ENCODE measurements around the gene PA2G4. TPM values are rescaled to one million over a fixed set of nuclear protein-coding genes. Genes with fewer than 3 reads are reported as not detected.

The PA2G4 gene
- total RNA-seq, 1 experiment from 2014 or later = 349 TPM

DNA sequence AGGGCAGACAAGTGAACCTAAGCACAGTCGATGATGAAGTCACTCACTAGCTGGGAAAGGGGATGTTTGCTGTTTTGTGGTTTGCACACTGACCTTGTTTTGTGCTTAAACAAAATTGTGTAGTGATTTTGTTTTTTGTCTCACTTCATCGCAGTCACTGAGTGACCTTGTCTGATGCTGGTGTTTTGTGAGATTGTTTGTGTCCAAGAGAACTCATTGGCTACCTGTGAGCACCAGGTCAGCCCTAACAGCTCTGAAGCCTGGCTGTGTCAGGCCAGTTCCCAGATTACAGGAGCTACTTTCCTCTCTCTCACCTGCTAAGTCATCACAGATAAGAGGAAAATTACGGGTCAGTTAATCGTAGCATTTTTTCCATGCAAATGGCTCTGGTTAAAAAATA, 19.8 kb downstream of the PA2G4 start:
- DNase-seq (ENCODE audit: low spot score) = no peak

DNA sequence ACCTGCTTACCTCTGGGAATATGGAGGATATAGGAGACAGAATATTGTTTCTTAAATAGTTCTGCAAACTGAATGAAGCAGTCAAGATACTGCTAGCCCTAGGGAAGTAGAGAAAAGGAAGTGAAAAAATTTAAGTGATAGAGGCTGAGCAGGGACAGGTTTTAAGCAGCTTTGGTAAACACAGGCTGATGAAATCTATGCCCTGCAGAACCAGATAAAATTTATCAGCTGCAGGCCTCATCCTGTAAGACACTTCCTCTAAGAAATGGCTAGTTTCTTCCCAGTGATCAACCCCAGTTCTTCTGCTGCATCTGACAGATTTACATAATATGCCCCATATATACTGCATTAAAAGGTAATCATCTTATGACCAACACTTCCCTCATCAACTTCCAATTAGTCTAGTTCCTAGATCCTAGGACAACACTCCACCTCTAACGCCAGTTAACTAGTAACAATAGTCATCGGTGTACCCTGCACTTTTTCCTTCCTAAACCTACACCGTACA, 22.4 kb downstream of the PA2G4 start:
- no peak for DNase-seq (ENCODE audit: low spot score)

DNA sequence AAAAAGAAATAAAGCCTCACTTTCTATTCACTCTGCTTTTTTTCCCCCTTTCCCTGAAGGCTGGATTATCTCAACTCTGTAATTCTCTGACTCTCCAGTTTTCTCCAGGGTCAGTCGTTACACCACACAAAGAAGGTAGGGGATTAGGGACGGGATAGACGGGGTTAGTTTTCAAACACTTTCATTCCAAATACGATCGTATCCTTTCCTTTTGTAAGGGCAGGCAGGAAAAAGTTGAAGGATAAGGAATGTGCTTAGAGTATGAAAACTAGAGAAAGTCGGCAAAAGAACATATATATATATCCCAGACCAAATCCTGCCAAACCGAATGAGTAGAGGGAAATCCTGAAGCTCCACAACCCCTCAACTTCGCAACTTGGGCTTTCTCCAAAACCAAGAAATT, 23.1 kb downstream of the PA2G4 start:
- DNase-seq (ENCODE audit: low spot score) = no peak

DNA sequence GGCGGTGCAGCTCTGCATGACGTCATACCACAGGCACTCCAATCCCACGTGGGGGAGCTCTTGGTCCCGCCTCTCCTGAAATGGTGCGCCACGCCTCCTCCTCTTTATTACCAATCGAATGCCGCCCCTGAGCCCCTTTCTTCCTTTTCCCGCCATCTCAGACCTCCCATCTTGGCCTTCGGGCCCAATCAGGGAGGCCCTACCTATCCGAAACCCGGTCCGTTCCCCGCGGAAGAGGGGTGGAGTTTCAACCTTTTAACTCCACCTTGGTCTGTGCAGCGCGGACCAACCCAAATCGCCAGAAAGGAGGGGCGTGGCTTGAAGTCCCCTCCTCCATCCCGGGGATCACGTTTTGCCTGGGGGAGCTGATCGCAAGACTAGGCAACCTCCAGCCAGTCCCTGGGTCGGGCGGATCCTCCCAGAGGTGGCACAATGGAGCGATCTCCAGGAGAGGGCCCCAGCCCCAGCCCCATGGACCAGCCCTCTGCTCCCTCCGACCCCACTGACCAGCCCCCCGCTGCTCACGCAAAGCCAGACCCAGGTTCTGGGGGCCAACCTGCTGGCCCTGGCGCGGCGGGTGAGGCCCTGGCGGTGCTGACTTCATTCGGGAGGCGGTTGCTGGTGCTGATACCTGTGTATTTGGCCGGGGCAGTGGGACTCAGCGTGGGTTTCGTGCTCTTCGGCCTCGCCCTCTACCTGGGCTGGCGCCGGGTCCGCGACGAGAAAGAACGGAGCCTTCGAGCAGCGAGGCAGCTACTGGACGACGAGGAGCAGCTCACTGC, 23.7 kb downstream of the PA2G4 start, which contains the start of gene ESYT1:
TSS of gene ESYT1 (plus strand) at position 380 of the 782 bp plus-strand sequence. CDS start at position 433, 53 bp downstream.
- DNase-seq (ENCODE audit: low spot score) = peak; percentile 99

DNA sequence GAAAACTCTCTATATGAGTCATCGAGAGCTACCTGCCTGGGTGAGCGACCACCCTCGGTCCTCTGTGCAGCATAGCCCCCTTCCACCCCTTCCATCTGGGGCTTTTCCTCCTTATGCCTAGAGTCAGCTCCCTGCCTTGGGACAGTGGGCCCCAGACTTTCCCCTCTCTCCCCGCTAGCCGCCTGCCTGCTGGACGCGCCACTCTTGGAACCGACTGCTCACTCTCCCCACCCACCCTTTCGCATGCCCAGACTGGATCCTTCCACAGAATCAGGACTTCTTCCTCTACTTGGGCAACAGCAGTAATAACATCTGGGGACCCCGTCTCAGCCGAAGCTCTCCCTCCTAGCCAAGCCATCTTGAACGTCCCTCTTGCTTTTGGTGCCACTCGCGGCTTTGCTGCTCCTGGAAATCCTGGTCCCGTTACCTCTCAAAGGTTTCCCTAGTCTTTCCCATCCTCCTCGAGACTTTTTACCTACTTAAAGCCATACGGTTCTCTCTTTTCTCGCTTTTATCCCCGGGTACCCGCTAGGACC, 24.4 kb downstream of the PA2G4 start:
- DNase-seq (ENCODE audit: low spot score) = no peak

DNA sequence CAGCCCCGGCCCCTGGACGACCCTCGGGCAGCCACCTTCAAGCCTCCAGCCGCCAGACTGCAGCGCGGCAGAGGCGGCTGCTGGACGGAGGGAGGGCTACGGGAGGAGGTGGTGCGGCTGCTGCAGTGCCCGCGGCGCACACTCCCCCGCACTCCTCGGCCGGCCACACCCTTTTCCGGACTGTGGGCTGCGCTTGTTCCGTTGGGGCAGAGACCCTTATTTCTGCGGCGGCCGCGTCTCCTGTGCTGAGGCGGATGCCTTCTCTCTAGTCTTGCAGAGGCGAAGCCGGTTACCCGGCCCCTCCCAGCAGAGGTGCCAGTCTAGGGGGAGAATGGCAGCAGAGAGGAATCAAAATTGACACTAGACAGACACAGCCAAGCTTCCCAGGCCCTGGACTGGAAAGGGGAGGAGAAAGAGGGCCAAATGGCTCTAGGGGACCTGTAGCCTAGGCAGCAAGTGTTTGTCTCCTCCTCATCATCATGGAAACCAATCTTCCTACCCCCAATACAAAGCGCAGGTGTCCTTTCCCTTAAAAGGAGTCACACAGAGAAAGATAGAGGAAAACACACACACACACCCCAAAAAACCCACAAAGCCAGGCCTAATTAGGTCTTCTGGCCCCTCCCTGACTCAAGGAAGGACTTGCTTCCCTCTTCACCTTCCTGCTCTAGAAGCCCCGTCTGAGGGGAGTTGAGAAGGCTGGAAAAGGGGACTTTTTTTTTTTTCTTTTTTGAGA, 25.0 kb downstream of the PA2G4 start:
- DNase-seq (ENCODE audit: low spot score) = no peak

DNA sequence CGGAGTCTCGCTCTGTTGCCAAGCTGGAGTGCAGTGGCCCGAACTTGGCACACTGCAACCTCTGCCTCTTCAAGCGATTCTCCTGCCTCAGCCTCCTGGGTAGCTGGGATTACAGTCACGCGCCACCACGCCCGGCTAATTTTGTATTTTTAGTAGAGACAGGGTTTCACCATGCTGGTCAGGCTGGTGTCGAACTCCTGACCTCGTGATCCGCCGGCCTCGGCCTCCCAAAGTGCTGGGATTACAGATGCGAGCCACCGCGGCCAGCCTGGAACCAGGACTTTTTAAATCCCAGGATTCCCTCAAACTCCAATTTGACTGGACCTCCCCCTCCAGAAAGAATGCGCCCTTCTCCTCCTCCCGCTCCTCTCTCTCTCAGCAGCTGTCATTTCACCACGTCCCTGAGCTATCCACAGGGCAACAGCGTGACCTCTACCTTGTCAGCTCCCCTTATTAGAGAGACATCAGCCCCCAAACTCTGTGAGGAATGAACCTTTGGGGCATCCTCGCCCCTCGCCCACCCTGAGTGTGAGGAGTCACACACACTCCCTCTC, 25.7 kb downstream of the PA2G4 start:
- no peak for DNase-seq (ENCODE audit: low spot score)

DNA sequence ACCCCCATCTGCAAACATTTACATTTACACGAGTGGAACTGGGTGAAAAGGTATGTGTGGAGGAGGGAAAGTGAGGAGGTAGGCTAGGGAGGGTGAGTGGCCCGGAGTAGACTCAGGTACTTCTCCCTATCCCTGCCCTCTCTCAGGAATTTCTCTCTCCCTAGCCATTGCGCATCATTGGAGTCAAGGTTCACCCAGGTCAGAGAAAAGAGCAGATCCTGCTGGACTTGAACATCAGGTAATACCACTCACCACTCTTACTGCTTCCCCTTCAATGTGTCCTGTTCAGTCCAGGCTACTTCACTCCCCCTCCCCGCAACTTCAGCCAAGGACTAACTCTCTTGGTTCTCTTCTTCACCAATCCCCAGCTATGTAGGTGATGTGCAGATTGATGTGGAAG, 26.5 kb downstream of the PA2G4 start:
- no peak for DNase-seq (ENCODE audit: low spot score)

DNA sequence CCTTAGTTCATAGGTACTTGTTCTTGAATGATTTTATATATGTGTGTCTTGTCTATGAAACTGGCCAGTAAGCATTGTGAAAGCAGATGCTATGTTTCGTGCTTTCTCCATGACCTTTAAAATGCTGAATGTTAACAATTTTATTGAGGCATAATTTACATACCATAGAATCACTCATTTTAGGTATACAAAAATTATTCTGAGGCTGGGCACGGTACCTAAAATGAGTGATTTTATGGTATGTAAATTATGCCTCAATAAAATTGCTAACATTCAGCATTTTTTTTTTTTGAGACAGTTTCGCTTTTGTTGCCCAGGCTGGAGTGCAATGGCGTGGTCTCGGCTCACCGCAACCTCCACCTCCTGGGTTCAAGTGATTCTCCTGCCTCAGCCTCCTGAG, 30.5 kb downstream of the PA2G4 start:
- DNase-seq (ENCODE audit: low spot score) = no peak

DNA sequence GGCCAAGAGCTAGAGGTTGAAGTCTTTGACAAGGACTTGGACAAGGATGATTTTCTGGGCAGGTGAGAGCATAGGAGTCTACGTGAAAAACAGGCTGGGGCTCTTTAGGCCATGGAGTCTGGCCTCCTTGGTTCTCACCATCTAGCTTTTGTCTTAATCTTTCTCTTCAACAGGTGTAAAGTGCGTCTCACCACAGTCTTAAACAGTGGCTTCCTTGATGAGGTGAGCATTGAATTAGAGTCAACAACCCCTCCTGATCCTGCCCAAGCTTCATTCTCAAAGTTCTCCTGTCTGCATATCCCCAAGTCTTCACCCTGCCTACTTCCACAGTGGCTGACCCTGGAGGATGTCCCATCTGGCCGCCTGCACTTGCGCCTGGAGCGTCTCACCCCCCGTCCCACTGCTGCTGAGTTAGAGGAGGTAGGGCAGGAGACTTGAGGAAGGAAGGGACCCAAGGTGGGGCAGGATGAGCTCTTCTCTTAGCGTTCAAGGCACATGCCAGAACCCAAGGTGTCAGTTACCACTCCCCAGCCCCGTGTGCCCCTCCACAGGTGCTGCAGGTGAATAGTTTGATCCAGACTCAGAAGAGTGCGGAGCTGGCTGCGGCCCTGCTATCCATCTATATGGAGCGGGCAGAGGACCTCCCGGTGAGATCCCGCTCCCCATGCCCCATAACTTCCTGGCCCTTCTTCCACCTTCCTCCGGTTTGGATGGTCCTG, 33.7 kb downstream of the PA2G4 start:
- DNase-seq (ENCODE audit: low spot score) = no peak

DNA sequence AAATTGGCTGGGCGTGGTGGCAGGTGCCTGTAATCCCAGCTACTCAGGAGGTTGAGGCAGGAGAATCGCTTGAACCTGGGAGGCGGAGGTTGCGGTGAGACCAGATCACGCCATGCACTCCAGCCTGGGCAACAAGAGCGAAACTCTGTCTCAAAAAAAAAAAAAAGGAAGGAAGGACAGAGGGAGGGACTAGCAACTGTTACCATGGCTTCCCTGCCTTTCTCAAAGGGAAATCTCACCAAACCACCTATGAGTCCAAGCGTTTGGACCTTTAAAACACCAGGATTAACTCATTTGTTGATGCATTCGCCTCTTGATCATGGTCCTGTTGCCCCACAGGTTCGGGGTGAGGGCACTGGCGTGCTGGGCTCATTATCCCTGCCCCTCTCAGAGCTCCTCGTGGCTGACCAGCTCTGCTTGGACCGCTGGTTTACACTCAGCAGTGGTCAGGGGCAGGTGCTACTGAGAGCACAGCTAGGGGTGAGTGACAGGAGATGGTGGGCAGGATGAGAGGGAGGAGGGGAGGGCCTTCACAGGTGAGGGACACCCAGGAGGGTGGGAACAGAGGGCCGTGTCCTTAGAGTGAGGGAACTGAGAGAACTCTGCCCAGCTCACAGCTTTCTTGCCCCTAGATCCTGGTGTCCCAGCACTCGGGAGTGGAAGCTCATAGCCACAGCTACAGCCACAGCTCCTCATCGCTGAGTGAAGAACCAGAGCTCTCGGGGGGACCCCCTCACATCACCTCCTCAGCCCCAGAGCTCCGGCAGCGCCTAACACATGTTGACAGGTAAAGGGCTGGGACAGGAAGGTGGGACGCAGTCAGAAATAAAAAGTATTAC, 37.8 kb downstream of the PA2G4 start:
- DNase-seq (ENCODE audit: low spot score) = no peak

- DNase-seq (ENCODE audit: low spot score) = no peak
These were observed 38.9 kb downstream of the PA2G4 start for GRCh38 chr12:56143217-56143616.

- no peak for DNase-seq (ENCODE audit: low spot score)
These were observed 39.5 kb downstream of the PA2G4 start for GRCh38 chr12:56143870-56144269.

DNA sequence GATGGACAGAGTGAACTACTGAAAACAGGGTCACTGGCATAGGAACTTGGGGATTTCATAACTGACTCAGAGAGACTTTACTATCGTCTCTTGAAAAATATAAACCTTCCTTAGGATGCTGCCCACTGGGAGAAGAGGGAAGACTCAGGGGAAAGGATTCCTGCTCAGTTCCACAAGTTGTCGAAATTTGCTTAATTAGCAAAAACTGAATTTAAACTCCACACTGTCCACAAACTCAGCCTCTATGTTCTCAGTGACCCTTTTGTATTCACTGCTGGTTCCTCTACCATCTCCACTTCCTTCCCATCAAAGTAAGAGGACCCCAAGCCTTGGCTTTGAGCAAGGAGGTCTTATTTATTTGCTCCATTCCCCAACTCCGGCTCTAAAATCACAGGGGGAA, 40.9 kb downstream of the PA2G4 start:
- DNase-seq (ENCODE audit: low spot score) = no peak

- no peak for DNase-seq (ENCODE audit: low spot score)
These were observed 42.4 kb downstream of the PA2G4 start for GRCh38 chr12:56146492-56147460.

GRCh38 chr12:56150563-56150962, 46.2 kb downstream of the PA2G4 start:
- DNase-seq (ENCODE audit: low spot score) = no peak

- no peak for DNase-seq (ENCODE audit: low spot score)
These were observed 47.3 kb downstream of the PA2G4 start for GRCh38 chr12:56151672-56152131.

GRCh38 chr12:56152132-56152755, 47.9 kb downstream of the PA2G4 start, which contains the start of gene MYL6B:
MYL6B (plus strand) TSS chr12:56152587; CDS start chr12:56153919, 1,332 bp downstream.
- DNase-seq (ENCODE audit: low spot score) = peak; percentile 83

All from A172 (cell line).